Stimulated activated CD4-positive, alpha-beta T cell treated with anti-CD3 and anti-CD28 coated beads, Interleukin-12 subunit alpha, Interleukin-12 subunit beta, amount 100 ng/mL, for 4 hours (primary cell): ENCODE results near the gene CHADL.
A peak's percentile ranks its signal among the peaks of the same experiment; 100 is the strongest.

Experiments
- DNase-seq: peaks from one replicate; pipeline ENCODE4 v3.0.0-alpha.2; 2020

The CHADL gene

GRCh38 chr22:41229730-41230400, 10.9 kb downstream of the CHADL start:
- no peak for DNase-seq

DNA sequence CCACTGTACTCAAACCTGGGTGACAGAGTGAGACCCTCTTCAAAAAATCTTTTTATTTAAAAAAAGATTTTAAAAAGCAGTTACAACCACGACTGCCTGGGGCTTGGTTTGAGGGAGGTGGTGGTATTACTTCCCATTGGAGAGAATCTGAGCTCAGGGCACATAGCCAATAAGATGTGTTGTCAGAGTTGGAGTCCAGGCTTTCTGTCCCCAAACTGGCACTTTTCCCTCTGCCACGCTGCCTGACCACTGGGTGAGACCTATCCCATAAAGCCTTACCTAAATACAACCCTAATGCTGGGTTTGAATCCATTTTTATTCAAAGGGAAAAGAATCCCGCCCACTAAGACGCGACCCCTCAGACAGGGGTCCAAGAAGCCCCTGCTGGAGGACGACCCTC, 11.5 kb downstream of the CHADL start:
- DNase-seq = no peak

DNA sequence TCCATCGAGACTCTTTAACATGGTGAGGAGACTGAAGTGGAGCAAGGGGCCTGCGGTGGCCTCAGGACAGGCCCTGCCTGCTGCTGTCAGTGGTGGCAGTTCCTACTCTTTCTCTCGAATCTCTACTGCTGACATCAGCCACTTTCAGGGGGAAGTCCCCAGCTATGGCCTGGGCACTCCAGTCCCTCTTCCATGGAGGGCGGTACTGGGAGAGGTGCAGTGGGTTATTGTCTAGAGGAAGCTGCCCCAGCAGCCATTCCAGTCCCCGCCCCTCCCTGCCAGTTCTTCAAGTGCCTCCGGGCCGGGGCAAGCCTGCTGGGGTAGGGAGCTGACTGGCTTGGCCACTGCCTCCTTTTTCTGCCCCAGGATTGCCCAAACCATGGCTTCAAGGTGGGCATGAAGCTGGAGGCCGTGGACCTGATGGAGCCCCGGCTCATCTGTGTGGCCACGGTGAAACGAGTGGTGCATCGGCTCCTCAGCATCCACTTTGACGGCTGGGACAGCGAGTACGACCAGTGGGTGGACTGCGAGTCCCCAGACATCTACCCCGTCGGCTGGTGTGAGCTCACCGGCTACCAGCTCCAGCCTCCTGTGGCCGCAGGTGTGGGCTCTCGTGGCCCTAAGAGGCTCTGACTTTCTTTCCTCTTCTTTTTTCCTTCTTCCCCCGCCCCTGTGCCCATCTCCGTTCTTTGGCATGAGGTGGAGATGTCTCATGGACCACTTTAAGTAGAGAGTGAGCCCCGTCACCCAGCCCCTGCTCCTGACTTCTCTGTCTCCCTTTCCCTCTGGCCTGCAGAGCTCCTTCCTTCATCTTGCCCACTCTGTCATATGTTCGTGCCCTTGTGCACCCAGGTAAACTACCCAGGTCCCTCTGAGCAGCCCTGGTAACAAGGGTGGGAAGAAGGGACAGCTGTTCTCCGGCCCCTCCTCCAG, 13.7 kb downstream of the CHADL start:
- no peak for DNase-seq

DNA sequence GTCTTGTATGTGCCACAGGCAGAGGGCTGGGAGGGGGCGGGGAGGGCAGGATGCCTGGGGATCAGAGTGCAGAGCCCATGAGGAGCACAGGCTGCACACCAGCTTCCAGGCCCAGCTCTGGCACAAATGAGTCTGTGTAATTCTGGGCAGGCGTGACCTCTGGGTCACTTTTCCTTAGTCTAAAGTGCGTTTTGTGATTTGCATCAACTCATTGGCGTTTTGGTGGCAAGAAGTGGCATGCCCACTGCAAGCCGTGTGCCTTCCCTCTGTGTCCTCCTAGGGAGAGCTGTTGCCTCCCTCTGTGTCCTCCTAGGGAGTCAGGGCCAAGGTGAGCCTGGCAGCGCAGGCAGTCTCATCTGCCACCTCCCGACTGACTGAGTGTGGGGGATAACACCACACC, 17.2 kb downstream of the CHADL start:
- DNase-seq = no peak

GRCh38 chr22:41222846-41223507, 17.8 kb downstream of the CHADL start:
- no peak for DNase-seq

GRCh38 chr22:41217553-41218157, 23.1 kb downstream of the CHADL start:
- peak; percentile 23 for DNase-seq

- DNase-seq = no peak
Observed at GRCh38 chr22:41216984-41217383, 23.7 kb downstream of the CHADL start.

DNA sequence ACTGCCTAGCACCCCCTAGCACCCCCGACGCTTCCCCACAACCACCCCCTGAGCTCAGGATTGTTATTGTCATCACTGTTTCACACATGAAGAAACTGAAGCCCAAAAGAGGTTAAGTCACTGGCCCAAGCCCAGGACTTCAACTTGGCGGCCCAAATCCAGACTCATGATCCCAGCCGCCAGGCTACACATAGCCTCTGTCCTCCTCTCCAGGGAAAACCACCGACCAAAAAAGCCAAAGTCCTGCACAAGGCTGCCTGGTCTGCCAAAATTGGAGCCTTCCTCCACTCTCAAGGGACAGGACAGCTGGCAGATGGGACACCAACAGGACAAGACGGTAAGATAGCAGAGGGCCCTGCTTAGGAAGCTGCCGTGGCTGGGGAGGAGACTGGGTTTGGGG, 24.8 kb downstream of the CHADL start:
- DNase-seq = no peak

DNA sequence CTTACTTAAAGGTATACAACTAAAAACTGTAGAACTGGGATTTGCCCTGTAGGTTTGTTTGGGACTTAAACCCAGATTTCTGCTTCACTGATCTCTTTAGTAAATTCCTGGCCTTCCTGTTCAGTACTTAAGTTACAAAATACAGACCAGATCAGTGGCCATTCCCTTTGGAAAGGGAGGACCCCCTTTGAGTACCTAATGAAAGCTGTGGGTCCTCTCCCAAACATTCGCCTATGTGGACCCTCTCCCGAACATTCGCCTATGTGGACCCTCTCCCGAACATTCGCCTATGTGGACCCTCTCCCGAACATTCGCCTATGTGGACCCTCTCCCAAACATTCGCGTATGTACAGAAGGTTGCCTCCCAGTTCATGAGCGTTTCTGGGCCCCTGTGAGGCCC, 25.3 kb downstream of the CHADL start:
- DNase-seq = no peak

GRCh38 chr22:41206719-41207118, 34.0 kb downstream of the CHADL start:
- no peak for DNase-seq

GRCh38 chr22:41204992-41205900, 35.5 kb downstream of the CHADL start, which contains the start of gene L3MBTL2:
L3MBTL2 (plus strand) TSS chr22:41205312; CDS start chr22:41205363, 51 bp downstream.
- DNase-seq = peak; percentile 97

DNA sequence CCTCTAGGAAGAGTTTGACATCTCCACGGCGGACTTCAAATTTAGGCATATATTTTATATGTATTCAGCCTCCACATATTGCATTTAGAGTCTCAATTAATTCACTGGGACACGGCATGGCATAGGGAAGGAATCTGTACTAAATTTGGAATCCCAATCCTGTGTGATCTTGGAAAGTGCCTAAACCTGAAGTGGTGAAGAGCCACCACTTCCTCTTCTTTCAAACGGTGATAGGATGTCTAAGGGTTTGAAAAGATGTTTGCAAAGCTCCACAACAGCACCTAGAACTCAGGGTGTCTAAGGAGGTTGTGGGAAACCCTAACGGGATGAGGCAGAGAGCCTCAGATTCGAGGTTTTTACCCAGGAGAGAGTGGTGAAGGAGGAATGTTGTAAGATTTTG, 36.7 kb downstream of the CHADL start:
- no peak for DNase-seq

- DNase-seq = no peak
Observed at GRCh38 chr22:41203118-41203517, 37.6 kb downstream of the CHADL start.

- no peak for DNase-seq
Observed at GRCh38 chr22:41201141-41201540, 39.6 kb downstream of the CHADL start.

GRCh38 chr22:41198027-41198580, 42.6 kb downstream of the CHADL start:
- DNase-seq = peak; percentile 56

DNA sequence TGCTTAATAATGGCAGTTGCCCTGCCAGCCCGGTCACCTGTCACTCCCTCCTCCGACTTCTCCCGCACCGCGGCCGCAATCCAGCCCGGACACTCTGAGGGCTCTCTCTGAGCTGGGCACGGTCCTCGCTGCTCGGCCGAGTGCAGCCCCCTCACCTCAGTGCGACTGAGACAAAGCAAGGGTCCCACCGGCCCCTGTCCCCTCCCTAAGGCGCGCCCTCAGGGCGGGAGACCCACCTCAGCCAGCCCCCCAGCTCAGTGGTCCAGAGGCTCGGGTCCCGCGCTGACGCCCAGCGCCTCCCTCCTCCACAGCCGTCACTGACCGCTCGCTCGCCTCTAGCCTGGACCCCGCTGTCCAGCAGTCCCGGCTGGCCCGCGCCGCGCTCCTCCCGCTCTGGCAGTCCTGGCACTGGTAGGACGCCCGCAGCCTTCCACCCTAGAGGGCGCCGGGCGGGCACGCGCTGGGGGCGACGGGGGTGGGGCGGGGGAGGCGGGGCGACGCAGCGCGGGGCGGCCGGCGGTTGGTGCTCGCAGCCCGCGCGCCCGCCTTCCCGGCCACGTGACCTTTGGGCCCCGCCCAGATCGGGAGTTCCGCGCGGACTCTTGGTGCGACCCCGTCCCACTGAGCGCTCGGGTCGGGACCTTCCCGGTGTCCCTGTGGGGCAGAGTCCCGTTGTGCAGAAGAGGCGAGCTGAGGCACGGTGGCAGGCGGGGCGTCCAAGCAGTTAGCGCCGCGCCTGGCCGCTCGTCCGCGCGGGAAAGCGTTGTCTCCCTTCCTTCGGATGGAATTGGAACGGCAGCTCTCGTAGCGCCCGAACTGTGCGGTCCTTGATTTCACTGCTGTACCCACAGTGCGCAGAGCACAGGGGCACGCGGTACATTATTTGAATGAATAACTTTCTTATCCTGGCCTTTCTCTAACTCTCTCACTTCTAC, 43.4 kb downstream of the CHADL start:
- DNase-seq = peak; percentile 87

- DNase-seq = no peak
Observed at GRCh38 chr22:41193829-41194228, 46.9 kb downstream of the CHADL start.

- DNase-seq = no peak
Observed at GRCh38 chr22:41191467-41191866, 49.3 kb downstream of the CHADL start.

DNA sequence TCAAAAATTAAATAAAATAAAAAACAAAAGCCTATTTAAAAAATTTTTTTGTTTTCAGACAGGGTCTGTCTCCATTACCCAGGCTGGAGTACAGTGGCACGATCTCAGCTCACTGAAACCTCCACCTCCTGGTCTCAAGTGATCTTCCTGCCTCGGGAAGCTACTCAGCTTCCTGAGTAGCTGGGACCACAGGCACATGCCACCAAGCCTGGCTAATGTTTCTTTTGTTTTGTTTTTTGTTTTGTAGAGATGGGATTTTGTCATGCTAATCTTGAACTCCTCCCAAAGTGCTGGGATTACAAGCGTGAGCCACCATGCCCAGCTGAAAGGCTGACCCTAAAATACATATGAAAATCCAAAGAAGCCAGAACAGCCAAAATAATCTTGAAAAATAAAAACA, 56.1 kb downstream of the CHADL start:
- no peak for DNase-seq
